GM12878 (cell line): ENCODE data around the gene FKBP11. TPM values are rescaled to one million over a fixed set of nuclear protein-coding genes. Genes with fewer than 3 reads are reported as not detected.

Experiments used
- ATAC-seq: fragments of 200-7000 bp; cut with Tn5 transposase; 3 replicates; pipeline ENCODE4 v1.9.1; 2020; ENCODE audit warnings: mild to moderate bottlenecking, moderate library complexity
- BruUV-seq: library from RNA; stranded (reverse); fragments of 400-500 nt; replicated peaks from 2 replicates; lab custom pipeline; 2021; lab: Mats Ljungman, UMichigan
- CTCF ChIA-PET: fragments of 300-600 bp; sonication (Branson Sonifier 250); formaldehyde crosslinking; extraction: SDS; loops from one replicate; lab custom pipeline; 2021; ENCODE audit warnings: inconsistent platforms; lab: Yijun Ruan, JAX
- POLR2A ChIA-PET: fragments of 350-600 bp; formaldehyde crosslinking; extraction: SDS; loops from one replicate; lab custom pipeline; 2021; ENCODE audit warnings: inconsistent platforms; lab: Charles Lee
- RAD21 ChIA-PET: fragments of 300-600 bp; sonication (Branson Sonifier 250); formaldehyde crosslinking; loops from one replicate; lab custom pipeline; 2023; ENCODE audit warnings: antibody characterized with exemption; ENCODE audit not compliant: unreplicated experiment; lab: Charles Lee
- SMC1A ChIA-PET: fragments of 300-600 bp; sonication (Branson Sonifier 250); formaldehyde crosslinking; loops from one replicate; lab custom pipeline; 2023; ENCODE audit not compliant: unreplicated experiment, uncharacterized antibody; lab: Charles Lee
- DNase-seq: peaks from one replicate; pipeline ENCODE4 v3.0.0-alpha.2; 2011; ENCODE audit warnings: low read depth, low spot score
- FAIRE-seq: peaks from 3 replicates; lab custom pipeline; 2011; peaks lifted over from hg19 to GRCh38; lab: Jason Lieb, UNC
- H2AFZ ChIP-seq: 2 replicates; pipeline ENCODE4 v1.6.0; 2011; ENCODE audit warnings: low read depth, low read length, control low read depth; ENCODE audit not compliant: control insufficient read depth
- H3K27ac ChIP-seq: 2 replicates; pipeline ENCODE4 v1.5.1; 2011; ENCODE audit warnings: control low read depth; ENCODE audit not compliant: control insufficient read depth, insufficient read depth
- H3K27me3 ChIP-seq, 2 experiments: replicated peaks in 1 of 2; 2 replicates each; pipeline versions ENCODE4 v1.6.0 to v1.6.1; 2011; ENCODE audit warnings: low read length in 1 of 2; ENCODE audit not compliant: control insufficient read depth in 2 of 2, insufficient read depth in 2 of 2
- H3K36me3 ChIP-seq, 2 experiments: 2 replicates each; pipeline ENCODE4 v1.5.1; 2011; ENCODE audit warnings: low read length in 1 of 2; ENCODE audit not compliant: control insufficient read depth in 2 of 2, insufficient read depth in 2 of 2
- H3K4me1 ChIP-seq: 2 replicates; pipeline ENCODE4 v1.6.1; 2011; ENCODE audit warnings: mild to moderate bottlenecking, low read length, moderate library complexity, mixed read lengths; ENCODE audit not compliant: control insufficient read depth, insufficient read depth
- H3K4me2 ChIP-seq: 2 replicates; pipeline ENCODE4 v1.6.0; 2011; ENCODE audit warnings: control low read depth; ENCODE audit not compliant: control insufficient read depth, insufficient read depth
- H3K4me3 ChIP-seq: fragments of 200-600 bp; sonication (generic); 2 replicates; pipeline ENCODE4 v1.5.1; 2016
- H3K79me2 ChIP-seq: 2 replicates; pipeline ENCODE4 v1.6.0; 2011; ENCODE audit warnings: low read length; ENCODE audit not compliant: control insufficient read depth, insufficient read depth
- H3K9ac ChIP-seq: 2 replicates; pipeline ENCODE4 v1.8.0; 2011; ENCODE audit warnings: low read length, control low read depth, mixed read lengths; ENCODE audit not compliant: control insufficient read depth, insufficient read depth
- H3K9me3 ChIP-seq: replicated peaks from 3 replicates; pipeline ENCODE4 v1.5.1; 2011; ENCODE audit warnings: mild to moderate bottlenecking, low read length; ENCODE audit not compliant: control insufficient read depth, insufficient read depth
- H4K20me1 ChIP-seq: 2 replicates; pipeline ENCODE4 v1.6.0; 2011; ENCODE audit not compliant: control insufficient read depth, insufficient read depth
- IKZF2 ChIP-seq, 2 experiments: fragments of 450-650 bp; IDR thresholded peaks; 2 replicates each; pipeline ENCODE4 v1.6.1; 2017; ENCODE audit warnings: mild to moderate bottlenecking in 2 of 2, moderate library complexity in 2 of 2
- KAT2A ChIP-seq: conservative IDR thresholded peaks from 2 replicates; pipeline ENCODE4 v1.6.1; 2011; ENCODE audit warnings: low read depth, low read length; ENCODE audit not compliant: control insufficient read depth
- TCF12 ChIP-seq: IDR thresholded peaks from 2 replicates; pipeline ENCODE4 v1.6.1; 2011; ENCODE audit warnings: low read depth, mild to moderate bottlenecking, low read length
- TCF3 ChIP-seq: IDR thresholded peaks from 2 replicates; pipeline ENCODE4 v1.6.1; 2012; ENCODE audit warnings: low read depth, mild to moderate bottlenecking, low read length, borderline replicate concordance; ENCODE audit not compliant: insufficient read depth
- YY1 ChIP-seq: IDR thresholded peaks from 2 replicates; pipeline ENCODE4 v1.6.1; 2011; ENCODE audit warnings: low read depth, mild to moderate bottlenecking, low read length
- WGBS: methylation state at CpG from one replicate; pipeline ENCODE4 v1.1.6; 2016; ENCODE audit warnings: low lambda C conversion rate; ENCODE audit not compliant: insufficient replicate concordance, insufficient coverage; ENCODE audit errors: missing lambda C conversion rate; 5-methylcytosine and 5-hydroxymethylcytosine counted together
- in situ Hi-C: fragments of 300-500 bp; cut with MboI; formaldehyde crosslinking; loops from 9 replicates; pipeline ENCODE4 v1.14.3; 2018; ENCODE audit warnings: mixed read lengths
- intact Hi-C: fragments of 100-400 bp; cut with micrococcal nuclease; formaldehyde crosslinking; loops from one replicate; pipeline ENCODE4 v1.14.2; 2022; ENCODE audit not compliant: unreplicated experiment
- polyA plus RNA-seq, 11 experiments: library from polyadenylated mRNA; depleted of rRNA in 4 of 11; unstranded in 6 of 11; stranded (reverse) in 5 of 11; fragments of >200 nt; fragmentation: Nextera tagmentation in 4 of 11; fragmentation: Illumina TruSeq in 1 of 11; extraction: Ambion mirVana in 4 of 11; extraction: Trizol in 1 of 11; gene quantifications; 1 replicate in 1 of 11; 2 replicates in 10 of 11; pipeline versions ENCODE4 v1.2.1 to v1.2.3, GENCODE V29; 2011 to 2016; ENCODE audit warnings: inconsistent platforms in 2 of 11, missing spikeins in 2 of 11, low read depth in 1 of 11
- total RNA-seq, 4 experiments: library from RNA; depleted of rRNA in 3 of 4; stranded (reverse); fragments of >200 nt in 3 of 4; fragmentation: Illumina TruSeq in 1 of 4; extraction: Trizol in 1 of 4; gene quantifications; 2 replicates each; pipeline versions ENCODE4 v1.2.1 to v1.2.3, GENCODE V29; 2013 to 2021

The FKBP11 gene
- total and polyA plus RNA-seq, 10 of the 15 experiments (the other 5 are each of a cell fraction or from before 2014, with no cell fraction given), result 25.0 to 135 (median 56.5) TPM

GRCh38 chr12:48969160-48969771 is 44.0 kb upstream of the FKBP11 start:
- Histone ChIP-seq H3K36me3 (no peaks in the 10 kb centered on the region), H3K9ac (no peak overlapping the region), H3K4me2 (peak overlapping the region; percentile 84; the same call in 1 of the 2 replicates), H3K79me2 (no peaks in the 10 kb centered on the region), H3K9me3 (no peaks in the 10 kb centered on the region), H3K27me3 (peaks cover 18 to 30% of the 10 kb centered on the region in 2 experiments), H3K4me1 (peaks cover 47% of the 10 kb centered on the region), H3K27ac (no peak overlapping the region), H3K4me3 (no peak overlapping the region), H4K20me1 (no peaks in the 10 kb centered on the region), H2AFZ (no peak overlapping the region)
- FAIRE-seq (no peak), ATAC-seq (peak; percentile 12; the same call in 2 of the 3 replicates), DNase-seq (no peak)
- intact Hi-C loops, result no loop called here
- SMC1A ChIA-PET, result interaction anchor here (0.6 to 3.8 kb wide), 12 partner anchors 8 to 104 kb away, joined by 3 to 18 read pairs (median 6); partner anchors contain the start of genes ARF3, FKBP11, RND1 and WNT1
- in situ Hi-C loops, result no loop called here
- RAD21 ChIA-PET, result interaction anchor here (0.7 to 4.3 kb wide), 10 partner anchors 8 to 141 kb away, joined by 3 to 35 read pairs (median 6); partner anchors contain the start of genes ARF3, DDX23, FKBP11 and LMBR1L
- no TSS peak for BruUV-seq
- 0 out of 4 replicates have a peak, but pooled peaks of 1 of the 2 experiments have one; percentile 1 for TF ChIP-seq IKZF2 (IDR thresholded peaks at IDR 0.05)
- TF ChIP-seq TCF3, result 0 out of 2 replicates have a peak, but pooled peaks have one; percentile 18
- 0 out of 2 replicates have a peak, but pooled peaks have one; percentile 12 for TF ChIP-seq YY1
- TF ChIP-seq KAT2A, result no peak
- TF ChIP-seq TCF12, result peak; percentile 74; the same call in 1 of the 2 replicates
- WGBS, result 39% methylated on average over 8 of the region's 8 CpGs
- POLR2A ChIA-PET, result interaction anchor here (1.0 to 7.4 kb wide), 4 partner anchors 9 to 29 kb away, joined by 3 to 86 read pairs (median 8); partner anchors contain the start of genes ARF3 and WNT1
- CTCF ChIA-PET, result interaction anchor here (0.6 to 7.1 kb wide), 22 partner anchors 9 to 175 kb away, joined by 3 to 65 read pairs (median 4); partner anchors contain the start of genes ARF3, FKBP11 and WNT1
